Transverse colon (tissue), 4 donors: ENCODE data around the gene FCN3.

ENCODE experiments used
- EP300 ChIP-seq: sonication (generic); formaldehyde crosslinking; IDR thresholded peaks from one replicate; pipeline ENCODE4 v1.6.1; 2017; ENCODE audit warnings: antibody characterized with exemption, low read depth
- POLR2A ChIP-seq: fragments of 450-650 bp; IDR thresholded peaks from one replicate; pipeline ENCODE4 v1.6.1; 2016; ENCODE audit warnings: antibody characterized with exemption, mild to moderate bottlenecking, moderate library complexity
- POLR2AphosphoS5 ChIP-seq, 3 donors: sonication (generic); formaldehyde crosslinking; IDR thresholded peaks; one replicate each; pipeline ENCODE4 v1.6.1; 2016; ENCODE audit warnings: antibody characterized with exemption in 3 of 3
- TF ChIP-seq, protein P1 (sequence below), 5 experiments: fragments of 200-600 bp in 3 of 5; fragments of 450-650 bp in 2 of 5; sonication (generic) in 3 of 5; IDR thresholded peaks; 1 replicate in 2 of 5; 2 replicates in 3 of 5; pipeline ENCODE4 v1.5.1; 2016 to 2017; ENCODE audit warnings: antibody characterized with exemption in 5 of 5, inconsistent platforms in 3 of 5, mild to moderate bottlenecking in 2 of 5, moderate library complexity in 1 of 5

DNA sequence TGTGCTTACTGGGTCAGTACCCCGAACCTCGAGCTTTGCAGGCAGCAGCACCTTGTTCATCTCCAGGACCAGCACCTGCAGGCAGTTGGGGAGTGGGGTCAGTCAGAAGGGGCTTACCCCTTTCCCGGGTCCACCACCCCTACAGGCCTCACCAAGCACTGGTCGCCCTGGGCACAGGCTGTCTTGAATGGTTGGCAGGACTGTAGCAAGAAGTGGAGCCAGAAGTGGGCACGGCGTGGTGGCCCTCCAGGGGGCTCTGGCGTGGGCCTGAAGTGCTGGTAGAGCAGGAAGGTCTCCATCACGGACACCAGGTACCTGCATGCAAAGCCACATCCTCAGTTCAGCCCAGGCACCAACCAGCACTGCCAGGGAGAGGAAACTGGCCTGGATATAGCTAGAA, 13.1 kb downstream of the FCN3 start:
- TF ChIP-seq, protein P1, sequence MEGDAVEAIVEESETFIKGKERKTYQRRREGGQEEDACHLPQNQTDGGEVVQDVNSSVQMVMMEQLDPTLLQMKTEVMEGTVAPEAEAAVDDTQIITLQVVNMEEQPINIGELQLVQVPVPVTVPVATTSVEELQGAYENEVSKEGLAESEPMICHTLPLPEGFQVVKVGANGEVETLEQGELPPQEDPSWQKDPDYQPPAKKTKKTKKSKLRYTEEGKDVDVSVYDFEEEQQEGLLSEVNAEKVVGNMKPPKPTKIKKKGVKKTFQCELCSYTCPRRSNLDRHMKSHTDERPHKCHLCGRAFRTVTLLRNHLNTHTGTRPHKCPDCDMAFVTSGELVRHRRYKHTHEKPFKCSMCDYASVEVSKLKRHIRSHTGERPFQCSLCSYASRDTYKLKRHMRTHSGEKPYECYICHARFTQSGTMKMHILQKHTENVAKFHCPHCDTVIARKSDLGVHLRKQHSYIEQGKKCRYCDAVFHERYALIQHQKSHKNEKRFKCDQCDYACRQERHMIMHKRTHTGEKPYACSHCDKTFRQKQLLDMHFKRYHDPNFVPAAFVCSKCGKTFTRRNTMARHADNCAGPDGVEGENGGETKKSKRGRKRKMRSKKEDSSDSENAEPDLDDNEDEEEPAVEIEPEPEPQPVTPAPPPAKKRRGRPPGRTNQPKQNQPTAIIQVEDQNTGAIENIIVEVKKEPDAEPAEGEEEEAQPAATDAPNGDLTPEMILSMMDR (IDR thresholded peaks at IDR 0.05): no peak
- no peak for TF ChIP-seq POLR2AphosphoS5 (IDR thresholded peaks at IDR 0.05)
- no peak for TF ChIP-seq POLR2A
- TF ChIP-seq EP300: no peak
